Measurements from ENCODE around the gene LAMA5.

GRCh38 chr20:62338294-62338620 lies 28.9 kb downstream of the LAMA5 start:
- TF ChIP-seq CTCF (IDR thresholded peaks at IDR 0.05) = no peak
- no peak for TF ChIP-seq POLR2A (IDR thresholded peaks at IDR 0.05)
- TF ChIP-seq POLR2AphosphoS5 (IDR thresholded peaks at IDR 0.05) = no peak

All from sigmoid colon (tissue), 4 donors.